Nasal cavity respiratory epithelium epithelial cell of viscerocranial mucosa (primary cell): ENCODE measurements around the gene UVRAG. TPM values are rescaled to one million over a fixed set of nuclear protein-coding genes. Genes with fewer than 3 reads are reported as not detected.

Experiments
- total RNA-seq: library from RNA; depleted of rRNA; stranded (reverse); fragments of >200 nt; gene quantifications from 2 replicates; pipeline ENCODE4 v1.2.3, GENCODE V29; 2014

UVRAG gene
- 17.1 and 24.8 TPM in 2 replicates for total RNA-seq

GRCh38 chr11:75814677-75815344, at the start of gene UVRAG:
UVRAG (plus strand) TSS chr11:75815210; CDS start chr11:75815408, 198 bp downstream.

GRCh38 chr11:75768112-75768908, 46.7 kb upstream of the UVRAG start, which contains the start of gene DGAT2:
DGAT2 (plus strand) TSS chr11:75768778; CDS start chr11:75768992, 214 bp downstream.

Other genes with a start within 250 kb of the UVRAG start
- gene MAP6, start 146.2 kb upstream of the UVRAG start, total RNA-seq = under 0.01 and 0.50 TPM in 2 replicates
- gene MOGAT2, start 97.4 kb upstream of the UVRAG start, total RNA-seq = 0.07 TPM in 1 of 2 replicates, not detected in the other
- 9.5 and 12.3 TPM in 2 replicates for gene DGAT2, start 46.4 kb upstream of the UVRAG start, total RNA-seq